GM23248 (cell line): ENCODE measurements around the gene PIGH. TPM values are rescaled to one million over a fixed set of nuclear protein-coding genes. Genes with fewer than 3 reads are reported as not detected.

Experiments
- DNase-seq: peaks from one replicate; pipeline ENCODE4 v3.0.0-alpha.2; 2015
- H2AFZ ChIP-seq: fragments of 200-600 bp; sonication (generic); 2 replicates; pipeline ENCODE4 v1.6.1; 2016; ENCODE audit warnings: antibody characterized with exemption
- H3F3A ChIP-seq: fragments of 200-600 bp; sonication (generic); 2 replicates; pipeline ENCODE4 v1.6.1; 2016; ENCODE audit warnings: mild to moderate bottlenecking, antibody characterized with exemption, mixed run types; ENCODE audit not compliant: insufficient read depth
- H3K27ac ChIP-seq: fragments of 200-600 bp; sonication (generic); 2 replicates; pipeline ENCODE4 v1.5.1; 2016; ENCODE audit warnings: mild to moderate bottlenecking
- H3K27me3 ChIP-seq: fragments of 200-600 bp; sonication (generic); replicated peaks from 2 replicates; pipeline ENCODE4 v1.6.1; 2016; ENCODE audit warnings: mild to moderate bottlenecking; ENCODE audit not compliant: insufficient read depth
- H3K36me3 ChIP-seq: fragments of 200-600 bp; sonication (generic); 2 replicates; pipeline ENCODE4 v1.6.1; 2016; ENCODE audit warnings: low read depth, mild to moderate bottlenecking
- H3K4me1 ChIP-seq: fragments of 200-600 bp; sonication (generic); 2 replicates; pipeline ENCODE4 v1.6.1; 2016; ENCODE audit warnings: mild to moderate bottlenecking; ENCODE audit not compliant: insufficient read depth
- H3K4me2 ChIP-seq: fragments of 200-600 bp; sonication (generic); one replicate; pipeline ENCODE4 v1.6.1; 2016; ENCODE audit warnings: mild to moderate bottlenecking; ENCODE audit not compliant: unreplicated experiment
- H3K4me3 ChIP-seq: fragments of 200-600 bp; sonication (generic); 2 replicates; pipeline ENCODE4 v1.5.1; 2016; ENCODE audit warnings: mild to moderate bottlenecking
- H3K79me2 ChIP-seq: fragments of 200-600 bp; sonication (generic); 2 replicates; pipeline ENCODE4 v1.6.1; 2016; ENCODE audit warnings: mild to moderate bottlenecking; ENCODE audit not compliant: insufficient read depth
- H3K9ac ChIP-seq: fragments of 200-600 bp; sonication (generic); 2 replicates; pipeline ENCODE4 v1.6.1; 2016; ENCODE audit warnings: mild to moderate bottlenecking
- H3K9me2 ChIP-seq: fragments of 200-600 bp; sonication (generic); 2 replicates; pipeline ENCODE4 v1.6.1; 2016; ENCODE audit warnings: mixed run types, mild to moderate bottlenecking, moderate library complexity; ENCODE audit not compliant: insufficient read depth
- H3K9me3 ChIP-seq: fragments of 200-600 bp; sonication (generic); one replicate; pipeline ENCODE4 v1.6.1; 2017; ENCODE audit warnings: low read depth
- H4K20me1 ChIP-seq: fragments of 200-600 bp; sonication (generic); 2 replicates; pipeline ENCODE4 v1.6.0; 2016; ENCODE audit not compliant: insufficient read depth
- EZH2 ChIP-seq: fragments of 200-600 bp; sonication (generic); IDR thresholded peaks from 2 replicates; pipeline ENCODE4 v1.6.1; 2018; ENCODE audit warnings: antibody characterized with exemption, mild to moderate bottlenecking; ENCODE audit not compliant: insufficient read depth, poor library complexity, severe bottlenecking
- EZH2phosphoT487 ChIP-seq: fragments of 200-600 bp; sonication (generic); IDR thresholded peaks from 2 replicates; pipeline ENCODE4 v1.6.1; 2018; ENCODE audit warnings: antibody characterized with exemption, moderate library complexity, mild to moderate bottlenecking, low read depth; ENCODE audit not compliant: insufficient read depth
- WGBS, 2 experiments: methylation state at CpG; one replicate each; pipeline ENCODE4 v1.1.6; 2015 to 2017; ENCODE audit warnings: low lambda C conversion rate in 2 of 2, low coverage in 1 of 2; ENCODE audit errors: missing lambda C conversion rate in 2 of 2; 5-methylcytosine and 5-hydroxymethylcytosine counted together
- in situ Hi-C: fragments of 300-500 bp; cut with MboI; formaldehyde crosslinking; loops from 2 replicates; pipeline ENCODE4 v1.15.0; 2020
- polyA plus RNA-seq: library from polyadenylated mRNA; unstranded; fragments of >200 nt; fragmentation: Nextera tagmentation; extraction: Ambion mirVana; gene quantifications from 2 replicates; pipeline ENCODE4 v1.2.1, GENCODE V29; 2016
- total RNA-seq: library from RNA; depleted of rRNA; stranded (reverse); fragments of >200 nt; shearing (Covaris generic); gene quantifications from 2 replicates; pipeline ENCODE4 v1.2.3, GENCODE V29; 2014

PIGH gene
- total and polyA plus RNA-seq, 2 experiments from 2014 or later = 10.8 to 23.4 TPM

GRCh38 chr14:67577909-67578749 lies 21.9 kb downstream of the PIGH start:
- Histone ChIP-seq H3K79me2 (no peaks in the 10 kb centered on the region), H4K20me1 (no peaks in the 10 kb centered on the region), H3F3A (no peaks in the 10 kb centered on the region), H3K36me3 (no peaks in the 10 kb centered on the region), H3K27ac (no peak overlapping the region), H3K9ac (no peak overlapping the region), H3K4me3 (no peak overlapping the region), H3K4me1 (no peaks in the 10 kb centered on the region), H3K9me2 (no peaks in the 10 kb centered on the region), H3K27me3 (no peaks in the 10 kb centered on the region), H2AFZ (no peak overlapping the region), H3K4me2 (no peak overlapping the region), H3K9me3 (no peaks in the 10 kb centered on the region)
- 69 to 72% methylated on average over 16 of the region's 16 CpGs for WGBS, 2 experiments
- TF ChIP-seq EZH2 (no peak), EZH2phosphoT487 (no peak)
- in situ Hi-C loops = no loop called here
- DNase-seq = no peak

DNA sequence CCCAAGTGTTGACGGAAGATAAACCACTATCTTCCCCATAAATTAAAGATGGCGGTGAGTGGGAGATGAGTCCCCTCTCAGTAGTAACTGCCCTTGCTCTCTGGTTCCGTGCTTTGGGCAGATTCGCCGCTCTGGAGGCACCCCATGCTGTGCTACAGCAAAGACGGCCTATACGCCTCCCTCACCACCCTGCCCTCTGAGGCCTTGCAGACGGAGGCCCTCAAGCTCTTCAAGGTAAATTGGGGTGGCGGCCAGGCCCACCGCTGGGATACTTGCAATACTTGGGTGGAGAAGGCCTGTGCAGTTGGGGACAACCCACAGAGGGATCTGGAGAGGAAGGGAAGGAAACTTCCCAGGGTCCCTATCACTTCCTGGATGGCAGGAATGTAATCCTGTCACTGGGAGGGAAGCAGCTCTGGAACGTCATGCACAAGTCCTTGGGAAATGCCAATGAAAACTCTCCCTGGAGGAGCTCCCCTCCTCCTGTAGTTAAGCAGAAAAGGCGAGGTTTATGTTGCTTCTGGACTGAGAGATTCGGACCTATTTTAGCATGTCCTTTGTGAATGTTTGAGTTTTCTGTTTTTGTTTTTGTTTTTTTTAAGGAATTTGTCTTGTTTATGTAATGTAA lies 22.8 kb downstream of the PIGH start:
- no peaks in the 10 kb centered on the region for H3K9me3 ChIP-seq
- no peak for DNase-seq
- no peak overlapping the region for H3K4me3 ChIP-seq
- H3F3A ChIP-seq = no peaks in the 10 kb centered on the region
- no peak overlapping the region for H3K27ac ChIP-seq
- in situ Hi-C loops = no loop called here
- no peaks in the 10 kb centered on the region for H3K27me3 ChIP-seq
- no peaks in the 10 kb centered on the region for H4K20me1 ChIP-seq
- TF ChIP-seq EZH2phosphoT487 = no peak
- no peak for TF ChIP-seq EZH2
- H2AFZ ChIP-seq = no peak overlapping the region
- H3K4me1 ChIP-seq = no peaks in the 10 kb centered on the region
- 67 to 78% methylated on average over 13 of the region's 13 CpGs for WGBS, 2 experiments
- H3K9me2 ChIP-seq = no peaks in the 10 kb centered on the region
- H3K4me2 ChIP-seq = no peak overlapping the region
- H3K79me2 ChIP-seq = no peaks in the 10 kb centered on the region
- no peaks in the 10 kb centered on the region for H3K36me3 ChIP-seq
- no peak overlapping the region for H3K9ac ChIP-seq

GRCh38 chr14:67576216-67576955 lies 23.7 kb downstream of the PIGH start:
- no peak overlapping the region for H3K4me2 ChIP-seq
- H3K27me3 ChIP-seq = no peaks in the 10 kb centered on the region
- no peak for TF ChIP-seq EZH2
- no peak for TF ChIP-seq EZH2phosphoT487
- 81 to 89% methylated on average over 7 of the region's 7 CpGs for WGBS, 2 experiments
- H3K27ac ChIP-seq = no peak overlapping the region
- H3K79me2 ChIP-seq = no peaks in the 10 kb centered on the region
- in situ Hi-C loops = no loop called here
- no peaks in the 10 kb centered on the region for H4K20me1 ChIP-seq
- H3K9me3 ChIP-seq = no peaks in the 10 kb centered on the region
- H3K4me3 ChIP-seq = no peak overlapping the region
- H3K9ac ChIP-seq = no peak overlapping the region
- no peaks in the 10 kb centered on the region for H3K9me2 ChIP-seq
- no peaks in the 10 kb centered on the region for H3K4me1 ChIP-seq
- H3K36me3 ChIP-seq = no peaks in the 10 kb centered on the region
- no peaks in the 10 kb centered on the region for H3F3A ChIP-seq
- no peak overlapping the region for H2AFZ ChIP-seq
- DNase-seq = no peak

DNA sequence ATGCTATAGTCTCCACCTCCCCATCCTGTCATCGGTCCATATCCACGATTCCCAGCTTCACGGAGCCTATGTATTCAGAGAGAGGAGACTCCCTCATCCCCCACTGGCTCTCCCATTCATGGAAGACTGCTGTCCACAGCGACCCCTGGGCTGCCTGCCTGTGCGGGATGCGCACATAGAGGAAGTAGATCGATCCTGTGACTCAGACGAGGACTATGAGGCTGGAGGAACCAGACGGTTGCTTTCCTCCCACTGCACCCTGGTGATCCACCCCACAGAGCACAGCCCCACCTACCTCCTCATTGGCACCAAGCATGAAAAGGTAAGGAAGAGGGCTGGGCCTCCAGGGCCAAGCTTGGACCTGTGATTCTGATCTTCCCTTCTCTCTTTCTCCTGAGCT lies 24.4 kb downstream of the PIGH start:
- no peaks in the 10 kb centered on the region for H3K4me1 ChIP-seq
- WGBS, 2 experiments = 66 to 73% methylated on average over 9 of the region's 9 CpGs
- in situ Hi-C loops = no loop called here
- no peak overlapping the region for H3K4me3 ChIP-seq
- H3K9ac ChIP-seq = no peak overlapping the region
- no peaks in the 10 kb centered on the region for H3K9me3 ChIP-seq
- no peaks in the 10 kb centered on the region for H3K79me2 ChIP-seq
- no peaks in the 10 kb centered on the region for H3K27me3 ChIP-seq
- H3K9me2 ChIP-seq = no peaks in the 10 kb centered on the region
- H4K20me1 ChIP-seq = no peaks in the 10 kb centered on the region
- H3F3A ChIP-seq = no peaks in the 10 kb centered on the region
- DNase-seq = no peak
- H2AFZ ChIP-seq = no peak overlapping the region
- H3K36me3 ChIP-seq = no peaks in the 10 kb centered on the region
- TF ChIP-seq EZH2phosphoT487 = no peak
- TF ChIP-seq EZH2 = no peak
- H3K27ac ChIP-seq = no peak overlapping the region
- no peak overlapping the region for H3K4me2 ChIP-seq
